ENCODE data around the gene PPARD.
"Not testable (repeated sequence)": the region's sequence is repeated elsewhere in the genome, so short reads cannot be mapped to it uniquely, and the experiment has no call there.

Gene PPARD
- 28.9 to 41.0 (median 36.3) reads per million in 4 donors for total RNA-seq

- DNase-seq: peak; percentile 94 to 97 (median 97)
Observed at GRCh38 chr6:35342258-35343091, at the start of gene PPARD. TSS of gene PPARD (plus strand) at chr6:35342558. CDS start at chr6:35411088, 68,530 bp downstream.

- no peak for DNase-seq
Observed at GRCh38 chr6:35293681-35294080, 48.7 kb upstream of the PPARD start.

GRCh38 chr6:35294308-35294945 is 47.9 kb upstream of the PPARD start:
- peak in 3 of 5 donors; percentile 40 to 66 (median 47) for DNase-seq

- no peak for DNase-seq
Observed at GRCh38 chr6:35295036-35295435, 47.3 kb upstream of the PPARD start.

GRCh38 chr6:35295521-35296315 is 46.6 kb upstream of the PPARD start:
- DNase-seq: no peak

GRCh38 chr6:35296931-35297600 is 45.3 kb upstream of the PPARD start:
- no peak for DNase-seq

- peak; percentile 74 to 93 (median 84) for DNase-seq
Observed at GRCh38 chr6:35297601-35298481, 44.5 kb upstream of the PPARD start, which contains the start of gene DEF6. TSS of gene DEF6 (plus strand) at chr6:35297818. CDS start at chr6:35297857, 39 bp downstream.

GRCh38 chr6:35298625-35299140 is 43.7 kb upstream of the PPARD start:
- DNase-seq: peak in 1 of 5 donors; percentile 35

- peak in 1 of 5 donors; percentile 34 for DNase-seq
Observed at GRCh38 chr6:35299674-35300073, 42.7 kb upstream of the PPARD start.

- peak in 3 of 5 donors; percentile 34 to 79 (median 36) for DNase-seq
Observed at GRCh38 chr6:35300848-35301247, 41.5 kb upstream of the PPARD start.

- DNase-seq: peak; percentile 69 to 91 (median 82)
Observed at GRCh38 chr6:35302604-35303241, 39.6 kb upstream of the PPARD start.

GRCh38 chr6:35304299-35304698 is 38.1 kb upstream of the PPARD start:
- no peak for DNase-seq

GRCh38 chr6:35305117-35305516 is 37.2 kb upstream of the PPARD start:
- peak in 1 of 5 donors; percentile 43 for DNase-seq

- not testable (repeated sequence) for DNase-seq
Observed at GRCh38 chr6:35307138-35307537, 35.2 kb upstream of the PPARD start.

GRCh38 chr6:35308543-35308942 is 33.8 kb upstream of the PPARD start:
- not testable (repeated sequence) for DNase-seq

GRCh38 chr6:35309611-35310264 is 32.6 kb upstream of the PPARD start:
- no peak for DNase-seq

GRCh38 chr6:35310265-35310831 is 32.0 kb upstream of the PPARD start:
- DNase-seq: peak in 1 of 5 donors; percentile 37

- peak in 3 of 5 donors; percentile 42 to 86 (median 44) for DNase-seq
Observed at GRCh38 chr6:35311390-35312075, 30.8 kb upstream of the PPARD start.

Measured in T-helper 1 cell (primary cell).